H9 (cell line): ENCODE measurements around the gene TGFA. TPM values are rescaled to one million over a fixed set of nuclear protein-coding genes. Genes with fewer than 3 reads are reported as not detected.

Source experiments
- DNase-seq: peaks from one replicate; pipeline ENCODE4 v3.0.0-alpha.2; 2017
- H2AFZ ChIP-seq: one replicate; pipeline ENCODE4 v1.6.1; 2013; ENCODE audit warnings: mild to moderate bottlenecking, low read length, control low read depth, moderate library complexity
- H2AK5ac ChIP-seq: 2 replicates; pipeline ENCODE4 v1.6.1; 2013; ENCODE audit warnings: low read length, control low read depth, mixed read lengths; ENCODE audit not compliant: insufficient read length
- H2BK120ac ChIP-seq: one replicate; pipeline ENCODE4 v1.6.1; 2013; ENCODE audit warnings: low read depth, mild to moderate bottlenecking, low read length, control low read depth, inconsistent platforms; ENCODE audit not compliant: poor library complexity, severe bottlenecking
- H2BK12ac ChIP-seq: 2 replicates; pipeline ENCODE4 v1.6.1; 2013; ENCODE audit warnings: low read length, control low read depth, mixed read lengths, low read depth; ENCODE audit not compliant: insufficient read length
- H2BK15ac ChIP-seq: 2 replicates; pipeline ENCODE4 v1.6.1; 2013; ENCODE audit warnings: low read depth, low read length, control low read depth
- H2BK20ac ChIP-seq: one replicate; pipeline ENCODE4 v1.6.1; 2013; ENCODE audit warnings: low read depth, mild to moderate bottlenecking, low read length, control low read depth, inconsistent platforms; ENCODE audit not compliant: poor library complexity, severe bottlenecking
- H2BK5ac ChIP-seq: 2 replicates; pipeline ENCODE4 v1.6.1; 2013; ENCODE audit warnings: low read length, control low read depth, mixed read lengths; ENCODE audit not compliant: insufficient read length
- H3K14ac ChIP-seq: 2 replicates; pipeline ENCODE4 v1.6.1; 2013; ENCODE audit warnings: low read length, control low read depth; ENCODE audit not compliant: insufficient read depth
- H3K18ac ChIP-seq: 2 replicates; pipeline ENCODE4 v1.6.1; 2013; ENCODE audit warnings: low read depth, mild to moderate bottlenecking, mixed read lengths, low read length, control low read depth; ENCODE audit not compliant: insufficient read length
- H3K23ac ChIP-seq: 2 replicates; pipeline ENCODE4 v1.6.1; 2013; ENCODE audit warnings: low read length, control low read depth, mixed read lengths, low read depth; ENCODE audit not compliant: insufficient read length
- H3K23me2 ChIP-seq: 2 replicates; pipeline ENCODE4 v1.6.1; 2013; ENCODE audit warnings: low read depth, mild to moderate bottlenecking, mixed read lengths, low read length, control low read depth; ENCODE audit not compliant: insufficient read length, poor library complexity, severe bottlenecking
- H3K27ac ChIP-seq: 2 replicates; pipeline ENCODE4 v1.5.1; 2013; ENCODE audit warnings: low read length, control low read depth, mixed read lengths, low read depth; ENCODE audit not compliant: insufficient read length
- H3K27me3 ChIP-seq: 2 replicates; pipeline ENCODE4 v1.6.1; 2013; ENCODE audit warnings: low read length, control low read depth, inconsistent platforms; ENCODE audit not compliant: insufficient read depth
- H3K4ac ChIP-seq: 2 replicates; pipeline ENCODE4 v1.6.1; 2013; ENCODE audit warnings: low read depth, mild to moderate bottlenecking, control low read depth, inconsistent platforms, low read length, moderate library complexity
- H3K4me1 ChIP-seq: 2 replicates; pipeline ENCODE4 v1.6.1; 2013; ENCODE audit warnings: low read length, control low read depth, inconsistent platforms; ENCODE audit not compliant: insufficient read depth
- H3K4me2 ChIP-seq: 2 replicates; pipeline ENCODE4 v1.6.1; 2013; ENCODE audit warnings: low read length, control low read depth, mixed read lengths; ENCODE audit not compliant: insufficient read length, insufficient read depth
- H3K56ac ChIP-seq: 2 replicates; pipeline ENCODE4 v1.6.1; 2013; ENCODE audit warnings: low read depth, mild to moderate bottlenecking, mixed read lengths, low read length, control low read depth; ENCODE audit not compliant: insufficient read length
- H3K79me1 ChIP-seq: 2 replicates; pipeline ENCODE4 v1.6.1; 2013; ENCODE audit warnings: low read depth, mild to moderate bottlenecking, moderate library complexity, low read length, control low read depth, inconsistent platforms; ENCODE audit not compliant: insufficient read depth, poor library complexity, severe bottlenecking
- H3K79me2 ChIP-seq: 2 replicates; pipeline ENCODE4 v1.6.1; 2013; ENCODE audit warnings: low read length, control low read depth, inconsistent platforms; ENCODE audit not compliant: insufficient read depth
- H3K9ac ChIP-seq: 2 replicates; pipeline ENCODE4 v1.6.1; 2013; ENCODE audit warnings: low read length, control low read depth, mixed read lengths; ENCODE audit not compliant: insufficient read length; ENCODE audit errors: extremely low read depth
- H3K9me3 ChIP-seq: one replicate; pipeline ENCODE4 v1.6.1; 2013; ENCODE audit warnings: low read depth, low read length, inconsistent platforms; ENCODE audit not compliant: control insufficient read depth
- H3T11ph ChIP-seq: one replicate; pipeline ENCODE4 v1.6.1; 2013; ENCODE audit warnings: mild to moderate bottlenecking, low read length, control low read depth, inconsistent platforms
- H4K20me1 ChIP-seq: one replicate; pipeline ENCODE4 v1.6.1; 2013; ENCODE audit not compliant: control insufficient read depth, insufficient read length, insufficient read depth
- H4K5ac ChIP-seq: 2 replicates; pipeline ENCODE4 v1.6.1; 2013; ENCODE audit warnings: low read depth, mild to moderate bottlenecking, mixed read lengths, low read length, control low read depth; ENCODE audit not compliant: insufficient read length
- H4K8ac ChIP-seq: replicated peaks from 2 replicates; pipeline ENCODE4 v1.6.1; 2013; ENCODE audit warnings: low read length, control low read depth, mixed read lengths, low read depth; ENCODE audit not compliant: insufficient read length
- H4K91ac ChIP-seq: 2 replicates; pipeline ENCODE4 v1.6.1; 2013; ENCODE audit warnings: low read depth, mild to moderate bottlenecking, moderate library complexity, mixed read lengths, low read length, control low read depth; ENCODE audit not compliant: insufficient read length
- H3K27ac Mint-ChIP-seq, 3 experiments: 2 replicates in 2 of 3; 3 replicates in 1 of 3; pipeline ENCODE4 v1.8.0; 2020 to 2021; ENCODE audit warnings: mixed read lengths in 3 of 3, mild to moderate bottlenecking in 1 of 3, moderate library complexity in 1 of 3
- H3K27me3 Mint-ChIP-seq: 2 replicates; pipeline ENCODE4 v1.8.0; 2021; ENCODE audit warnings: low read depth, mild to moderate bottlenecking, moderate library complexity, mixed read lengths
- H3K36me3 Mint-ChIP-seq, 3 experiments: 2 replicates in 2 of 3; 3 replicates in 1 of 3; pipeline ENCODE4 v1.8.0; 2020 to 2021; ENCODE audit warnings: low read depth in 3 of 3, mixed read lengths in 3 of 3; ENCODE audit not compliant: insufficient read depth in 1 of 3
- H3K4me1 Mint-ChIP-seq, 2 experiments: 2 replicates each; pipeline ENCODE4 v1.8.0; 2020; ENCODE audit warnings: mixed read lengths in 2 of 2
- H3K4me3 Mint-ChIP-seq, 2 experiments: 2 replicates in 1 of 2; 3 replicates in 1 of 2; pipeline ENCODE4 v1.8.0; 2020 to 2021; ENCODE audit warnings: mild to moderate bottlenecking in 2 of 2, mixed read lengths in 2 of 2, moderate library complexity in 1 of 2
- H3K9me3 Mint-ChIP-seq, 2 experiments: 2 replicates in 1 of 2; 3 replicates in 1 of 2; pipeline ENCODE4 v1.8.0; 2020; ENCODE audit warnings: mild to moderate bottlenecking in 2 of 2, mixed read lengths in 2 of 2, moderate library complexity in 1 of 2
- WGBS: extraction: QIAGEN DNeasy Blood & Tissue Kit; methylation state at CpG from one replicate; pipeline ENCODE4 v1.1.7; 2013; ENCODE audit warnings: missing lambda C conversion rate, low lambda C conversion rate, mixed read lengths; ENCODE audit not compliant: insufficient read length; ENCODE audit errors: extremely low coverage; 5-methylcytosine and 5-hydroxymethylcytosine counted together
- total RNA-seq: library from RNA; stranded (reverse); gene quantifications from 2 replicates; pipeline ENCODE4 v1.2.1, GENCODE V29; 2021
- TF ChIP-seq, protein P1 (sequence below): fragments of 200-600 bp; sonication (generic); conservative IDR thresholded peaks from 3 replicates; pipeline ENCODE4 v1.8.0; 2021; ENCODE audit warnings: antibody characterized with exemption, mild to moderate bottlenecking

The TGFA gene
- total RNA-seq, 1 experiment from 2014 or later: 3.3 TPM

DNA sequence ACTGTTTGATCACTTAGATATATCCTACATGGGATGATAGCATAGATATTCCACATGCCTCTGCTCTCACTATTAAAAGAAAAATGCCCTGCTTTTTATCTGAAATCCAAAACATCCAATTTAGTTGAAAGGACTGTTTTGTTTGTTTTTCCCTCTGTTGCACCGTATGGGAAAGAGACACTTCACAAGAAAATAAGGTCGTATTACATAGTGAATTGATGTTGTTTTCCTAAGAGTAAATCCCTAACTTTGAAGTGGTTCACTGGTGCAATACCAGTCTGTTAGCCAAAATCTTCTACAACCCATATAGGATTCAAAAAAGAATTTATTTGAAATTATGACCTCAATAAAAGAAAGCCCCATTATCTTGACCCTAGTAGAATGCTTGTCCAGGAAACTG lies 18.1 kb downstream of the TGFA start:
- no peak overlapping the region for H2BK120ac ChIP-seq

More for the DNA sequence above, 18.1 kb downstream of the TGFA start:
- Histone ChIP-seq H3K79me1 (no peaks in the 10 kb centered on the region), H3K4me2 (no peak overlapping the region), H2AFZ (no peak overlapping the region), H4K20me1 (no peaks in the 10 kb centered on the region), H2BK20ac (no peak overlapping the region), H2BK12ac (no peak overlapping the region), H3K79me2 (0 out of 2 replicates have a peak, but pooled peaks cover 2% of the 10 kb centered on the region), H3K56ac (no peak overlapping the region), H3K9ac (no peak overlapping the region), H3K9me3 (no peaks in the 10 kb centered on the region), H3K23ac (no peak overlapping the region), H2AK5ac (no peak overlapping the region), H3K4ac (no peak overlapping the region), H3T11ph (no peak overlapping the region), H4K8ac (no peak overlapping the region), H3K27me3 (no peaks in the 10 kb centered on the region), H2BK15ac (no peak overlapping the region), H2BK5ac (no peak overlapping the region), H3K14ac (no peak overlapping the region), H4K5ac (no peak overlapping the region), H3K4me1 (no peaks in the 10 kb centered on the region; the same call in 1 of the 2 replicates), H4K91ac (no peak overlapping the region), H3K18ac (no peak overlapping the region), H3K27ac (no peak overlapping the region), H3K23me2 (no peaks in the 10 kb centered on the region)
- no peak for DNase-seq
- Mint-ChIP-seq H3K4me3 (no peak overlapping the region), H3K4me1 (peaks cover 4 to 5% of the 10 kb centered on the region in 2 experiments; a peak in 2 of 4 replicates), H3K27ac (no peak overlapping the region), H3K27me3 (no peaks in the 10 kb centered on the region), H3K9me3 (no peaks in the 10 kb centered on the region; a peak in 1 of 5 replicates), H3K36me3 (peaks cover 0 to 5% (median 0%) of the 10 kb centered on the region in 3 experiments; a peak in 3 of 7 replicates)
- no CpG with 5 or more reads among the region's 2 CpGs for WGBS
- TF ChIP-seq, protein P1, sequence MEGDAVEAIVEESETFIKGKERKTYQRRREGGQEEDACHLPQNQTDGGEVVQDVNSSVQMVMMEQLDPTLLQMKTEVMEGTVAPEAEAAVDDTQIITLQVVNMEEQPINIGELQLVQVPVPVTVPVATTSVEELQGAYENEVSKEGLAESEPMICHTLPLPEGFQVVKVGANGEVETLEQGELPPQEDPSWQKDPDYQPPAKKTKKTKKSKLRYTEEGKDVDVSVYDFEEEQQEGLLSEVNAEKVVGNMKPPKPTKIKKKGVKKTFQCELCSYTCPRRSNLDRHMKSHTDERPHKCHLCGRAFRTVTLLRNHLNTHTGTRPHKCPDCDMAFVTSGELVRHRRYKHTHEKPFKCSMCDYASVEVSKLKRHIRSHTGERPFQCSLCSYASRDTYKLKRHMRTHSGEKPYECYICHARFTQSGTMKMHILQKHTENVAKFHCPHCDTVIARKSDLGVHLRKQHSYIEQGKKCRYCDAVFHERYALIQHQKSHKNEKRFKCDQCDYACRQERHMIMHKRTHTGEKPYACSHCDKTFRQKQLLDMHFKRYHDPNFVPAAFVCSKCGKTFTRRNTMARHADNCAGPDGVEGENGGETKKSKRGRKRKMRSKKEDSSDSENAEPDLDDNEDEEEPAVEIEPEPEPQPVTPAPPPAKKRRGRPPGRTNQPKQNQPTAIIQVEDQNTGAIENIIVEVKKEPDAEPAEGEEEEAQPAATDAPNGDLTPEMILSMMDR: no peak
